Measurements from ENCODE around the gene ZNF185.
"Not testable (repeated sequence)": the region's sequence is repeated elsewhere in the genome, so short reads cannot be mapped to it uniquely, and the experiment has no call there.

The ZNF185 gene

DNA sequence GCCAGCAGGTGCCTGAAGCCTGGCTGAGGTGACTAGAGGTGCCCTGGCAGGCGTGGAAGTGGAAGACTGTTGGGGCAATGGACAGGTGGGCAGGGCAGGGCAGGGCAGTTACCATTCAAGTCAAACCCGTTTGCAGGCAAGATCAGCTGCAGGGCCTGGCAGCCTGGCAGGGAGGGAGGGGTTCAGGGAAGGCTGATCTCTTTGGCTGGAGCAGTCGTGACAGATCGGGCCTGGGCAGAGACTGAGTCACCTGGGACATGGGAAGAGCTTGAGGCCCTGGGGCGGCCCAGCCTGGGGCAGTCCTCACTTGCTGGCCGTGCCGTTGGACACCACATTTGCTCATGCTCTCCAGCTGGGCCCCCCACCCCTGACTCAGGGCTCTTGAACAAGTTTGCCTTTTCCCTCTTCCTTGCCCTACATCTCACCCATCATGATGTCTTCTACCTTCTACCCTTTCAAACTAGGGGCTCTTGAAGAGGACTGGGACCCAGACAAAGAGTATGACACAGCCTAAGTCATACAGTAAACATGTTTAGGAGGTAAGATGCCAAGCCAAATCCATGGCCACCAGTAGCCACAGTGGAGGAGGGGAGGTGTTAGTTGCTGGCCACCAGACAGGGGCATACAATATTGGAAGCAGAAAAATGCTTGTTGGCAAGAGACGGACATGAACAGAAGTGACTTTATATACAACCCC is 2.0 kb upstream of the ZNF185 start:
- DNase-seq, result no peak

DNA sequence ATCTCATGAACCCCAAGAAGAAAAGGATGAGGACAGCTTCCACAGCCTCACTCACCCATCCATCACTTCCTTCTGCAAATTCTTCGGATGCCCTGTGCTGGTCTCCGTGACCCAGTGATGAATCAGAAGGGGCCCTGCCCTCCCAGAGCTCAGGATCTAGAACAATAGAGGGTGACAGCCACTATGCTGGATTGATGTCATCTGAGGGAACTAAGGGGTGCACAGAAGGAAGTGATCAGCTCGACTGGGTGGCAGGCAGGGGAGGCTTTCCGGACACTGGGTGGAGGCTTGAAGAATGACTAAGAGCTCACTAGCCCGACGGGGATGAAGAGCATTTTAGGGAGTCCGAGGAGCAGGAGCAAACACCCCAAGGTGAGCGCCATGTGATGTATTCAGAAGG is 1.4 kb upstream of the ZNF185 start:
- DNase-seq, result peak; percentile 31

DNA sequence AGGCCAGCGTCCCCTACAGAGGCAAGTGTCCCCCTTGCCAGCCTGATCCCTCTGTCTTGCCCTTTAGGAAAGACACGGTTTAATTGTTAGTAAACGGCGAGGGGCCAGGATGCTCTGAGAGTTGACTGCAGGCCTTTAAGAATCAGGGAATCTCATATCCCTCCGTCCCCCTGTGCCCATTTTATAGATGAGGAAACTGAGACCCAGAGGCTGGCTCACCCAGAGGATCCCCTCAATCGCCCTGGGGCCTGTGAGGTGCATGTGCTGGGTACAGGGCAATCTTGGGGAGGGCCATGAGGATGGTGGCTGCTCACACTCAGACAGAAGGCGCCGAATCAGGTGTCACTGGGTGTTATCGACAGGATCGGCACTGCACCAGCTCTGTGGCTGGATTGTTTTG is 575 bp downstream of the ZNF185 start:
- DNase-seq, result no peak

DNA sequence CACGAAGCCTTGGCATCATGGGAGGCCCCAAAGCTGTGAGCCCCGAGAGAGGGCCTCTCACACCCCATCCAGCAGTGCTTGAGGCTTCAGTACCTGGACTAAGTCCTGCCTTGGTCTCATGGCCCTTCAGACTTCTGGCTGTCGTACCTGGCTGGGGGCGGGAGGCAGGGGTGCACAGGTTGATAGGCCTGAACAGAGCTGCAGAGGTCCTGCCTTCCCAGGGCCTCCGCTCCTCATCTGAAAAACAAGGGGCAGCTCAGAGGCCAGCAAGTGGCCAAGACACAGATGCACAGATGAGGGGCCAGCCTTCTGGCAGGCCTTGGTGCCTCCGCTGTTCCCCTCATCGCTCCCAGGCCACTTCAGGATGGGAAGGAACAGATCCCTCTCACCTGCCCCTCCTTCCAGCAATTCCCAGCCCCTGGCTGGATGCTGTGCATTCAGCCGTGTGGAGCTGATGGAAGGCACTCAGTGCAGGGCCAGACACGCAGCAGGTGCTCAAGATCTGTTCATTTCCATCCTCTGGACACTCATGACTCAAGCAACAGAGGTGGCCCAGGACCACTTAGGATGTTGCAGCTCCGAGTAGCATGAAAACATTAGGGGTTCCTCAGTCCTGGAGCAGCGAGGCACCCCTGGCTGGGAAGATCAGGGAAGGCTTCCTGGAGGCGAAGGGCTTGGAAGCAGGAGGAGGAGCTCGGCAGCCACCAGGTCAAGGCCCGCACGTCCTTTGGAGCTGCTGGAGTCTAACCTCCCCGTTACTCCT is 1.4 kb downstream of the ZNF185 start:
- DNase-seq, result no peak

DNA sequence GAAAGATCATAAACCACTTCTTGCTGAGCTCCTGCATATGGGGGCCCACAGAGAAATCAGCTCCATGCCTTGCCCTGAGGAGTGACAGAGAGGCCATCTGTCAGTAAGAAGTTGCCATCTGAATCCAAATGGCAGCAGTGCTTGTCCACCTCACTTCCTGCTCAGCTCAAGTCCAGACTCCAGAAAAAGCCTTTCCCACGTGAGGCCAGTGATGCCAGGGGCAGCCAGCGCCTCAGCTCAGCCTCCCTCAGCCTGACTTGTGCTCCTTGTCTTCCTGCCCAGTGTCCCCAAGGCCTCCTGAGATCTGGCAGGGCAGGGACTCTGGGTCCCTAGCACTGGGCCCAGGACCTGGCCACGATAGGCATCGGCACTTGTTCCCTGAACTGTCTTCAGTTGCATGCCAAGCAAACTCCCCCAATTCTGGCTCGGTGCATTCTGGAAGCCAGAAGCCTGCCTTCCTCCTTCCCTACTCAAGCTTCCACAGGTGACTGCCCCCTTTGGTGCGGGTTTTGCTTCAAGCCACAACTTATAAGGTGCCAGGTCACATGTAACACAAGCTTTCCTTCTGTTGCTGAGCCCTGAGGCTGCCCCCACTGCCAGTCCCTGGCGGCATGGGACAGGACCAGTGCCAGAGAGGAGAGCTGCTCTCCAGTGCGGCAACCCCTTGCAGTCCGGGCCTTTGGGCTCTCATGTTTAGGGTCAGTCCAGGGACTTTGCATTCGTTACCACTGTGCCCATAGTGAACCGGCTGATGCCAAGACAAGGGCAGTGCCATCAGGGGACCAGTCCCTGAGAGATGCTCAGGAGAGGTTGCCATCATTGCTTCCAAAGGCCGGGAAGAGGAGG is 2.2 kb downstream of the ZNF185 start:
- DNase-seq, result no peak

DNA sequence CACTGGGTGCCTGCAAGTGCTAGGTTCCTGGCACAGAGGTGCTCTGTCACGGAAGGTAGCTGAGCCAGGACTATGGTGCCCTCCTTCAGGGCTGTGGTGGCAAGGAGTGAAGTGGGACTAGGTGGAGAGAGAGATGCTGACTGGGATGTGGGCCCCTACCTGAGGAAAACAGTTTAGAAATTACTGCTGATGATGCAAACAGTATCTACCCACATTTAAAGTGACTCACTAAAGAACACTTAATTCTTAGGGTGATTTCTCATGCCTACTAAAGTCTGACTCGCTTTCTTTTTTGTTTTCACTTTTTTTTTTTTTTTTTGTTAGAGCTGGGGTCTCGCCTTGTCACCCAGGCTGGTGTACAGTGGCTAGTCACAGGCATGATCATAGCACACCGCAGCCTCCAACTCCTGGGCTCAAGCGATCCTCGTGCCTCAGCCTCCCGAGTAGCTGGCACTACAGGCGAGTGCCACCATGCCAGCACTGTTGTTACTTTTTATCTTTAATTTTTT is 3.1 kb downstream of the ZNF185 start:
- DNase-seq, result no peak

DNA sequence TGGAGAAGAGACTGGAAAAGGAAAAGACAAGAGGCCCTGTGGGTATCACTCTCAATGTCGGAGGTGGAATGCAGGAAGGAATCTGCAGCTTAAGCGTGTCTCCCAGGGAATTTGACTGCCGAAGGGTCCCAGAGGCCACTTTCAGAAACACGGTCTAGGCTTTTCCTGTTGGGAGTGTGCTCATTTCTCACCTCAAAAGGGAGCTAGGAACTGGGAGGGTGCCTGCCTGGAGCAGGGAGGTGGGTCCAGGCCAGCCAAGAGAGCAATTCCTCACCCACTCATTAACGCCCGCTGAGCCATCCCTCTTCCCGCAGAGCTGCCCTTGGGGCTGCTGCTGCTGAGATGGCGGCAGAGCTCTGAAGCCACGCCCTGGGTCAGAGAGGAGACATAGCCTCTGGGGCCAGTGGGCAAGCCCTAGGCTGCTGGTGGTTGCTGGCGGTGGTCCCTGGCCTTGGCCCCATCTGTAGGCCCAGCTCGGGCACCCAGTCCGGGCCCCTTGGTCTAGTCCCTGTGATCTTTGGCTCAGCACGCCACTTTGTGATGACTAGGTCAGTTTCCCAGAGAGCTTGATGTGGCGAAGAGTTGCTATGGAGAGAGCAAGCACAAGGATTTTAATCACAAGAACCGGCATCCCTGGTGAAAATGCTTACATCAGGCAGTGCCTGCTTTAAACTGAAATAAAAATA is 4.1 kb downstream of the ZNF185 start:
- no peak for DNase-seq

DNA sequence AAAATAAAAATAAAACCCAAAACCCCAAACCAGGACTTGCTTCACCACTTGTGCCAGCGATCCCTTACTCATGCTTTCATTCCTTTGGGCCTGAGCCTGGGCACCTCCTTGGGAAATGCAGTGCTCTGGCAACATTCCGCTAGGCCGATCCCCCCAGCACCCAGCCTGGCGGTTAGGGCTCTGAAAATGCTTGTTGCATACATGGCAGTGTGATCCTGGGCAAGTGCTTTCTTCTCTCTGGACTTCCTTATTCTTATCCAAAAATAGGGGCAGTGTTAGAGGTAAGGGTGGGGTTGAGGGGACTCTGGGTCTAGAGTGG is 4.6 kb downstream of the ZNF185 start:
- DNase-seq, result no peak

DNA sequence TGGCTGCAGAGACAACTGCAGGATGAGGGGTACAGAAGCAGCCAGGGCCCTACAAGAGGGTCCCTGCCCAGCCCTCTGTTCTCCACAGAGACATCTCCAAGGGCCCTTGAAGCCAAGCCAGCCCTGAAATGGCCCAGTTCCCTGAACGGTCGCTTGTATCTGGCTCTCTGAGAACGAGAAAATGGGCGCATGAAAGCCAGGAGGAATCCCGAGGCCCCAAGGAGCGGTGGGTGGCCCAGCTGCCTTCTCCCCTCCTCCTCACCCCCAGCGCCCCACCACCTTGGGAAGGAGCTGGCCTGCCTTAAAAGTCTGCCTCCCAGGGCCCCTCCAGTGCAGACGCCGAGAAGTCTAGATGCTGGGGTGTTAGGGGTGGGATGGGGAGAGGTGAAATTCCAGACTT is 5.7 kb downstream of the ZNF185 start:
- no peak for DNase-seq

DNA sequence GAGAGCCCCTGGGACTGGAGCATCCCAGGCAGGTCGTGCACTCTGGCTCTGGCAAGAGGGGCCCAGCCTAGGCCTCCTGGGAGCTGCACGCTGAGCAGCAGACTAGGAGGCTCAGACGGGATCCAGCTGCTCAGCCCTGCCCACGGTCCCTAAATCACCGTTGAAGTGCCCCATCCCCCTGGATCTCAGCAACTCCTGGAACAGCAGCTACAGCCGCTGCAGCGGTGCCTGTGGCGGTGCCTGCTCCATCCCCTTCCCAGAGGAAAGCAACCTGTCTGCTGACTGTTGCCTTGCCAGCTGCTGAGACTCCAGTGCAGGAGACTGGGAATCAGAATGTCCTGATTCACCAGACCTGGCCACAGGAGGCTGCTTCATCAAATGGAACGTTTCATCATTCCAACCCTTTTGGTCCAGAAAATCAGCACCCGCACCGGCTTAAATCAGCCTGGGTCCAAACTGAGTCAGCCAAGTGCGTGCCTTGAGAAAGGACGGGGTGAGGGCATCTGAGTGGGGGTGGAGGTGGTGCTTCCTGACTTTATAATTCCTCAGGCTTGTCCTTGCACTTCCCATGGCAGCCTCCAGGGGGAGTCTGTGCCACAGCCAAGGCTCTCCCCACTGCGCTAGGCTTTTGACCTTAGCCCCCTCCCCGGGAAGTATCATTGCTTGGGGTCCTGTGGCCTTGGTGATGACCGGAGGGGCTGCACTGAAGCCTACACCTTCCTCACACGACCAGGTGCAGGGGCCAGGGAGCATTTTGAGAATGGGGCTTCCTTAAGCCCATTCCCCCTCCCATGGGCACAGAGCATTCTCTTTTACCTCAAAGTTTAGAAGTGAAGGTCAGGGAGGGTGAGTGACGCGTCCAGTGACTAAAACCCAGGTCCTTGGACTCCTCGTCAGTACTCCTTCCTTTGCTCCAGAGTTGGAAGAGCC is 6.5 kb downstream of the ZNF185 start:
- DNase-seq, result peak; percentile 64

DNA sequence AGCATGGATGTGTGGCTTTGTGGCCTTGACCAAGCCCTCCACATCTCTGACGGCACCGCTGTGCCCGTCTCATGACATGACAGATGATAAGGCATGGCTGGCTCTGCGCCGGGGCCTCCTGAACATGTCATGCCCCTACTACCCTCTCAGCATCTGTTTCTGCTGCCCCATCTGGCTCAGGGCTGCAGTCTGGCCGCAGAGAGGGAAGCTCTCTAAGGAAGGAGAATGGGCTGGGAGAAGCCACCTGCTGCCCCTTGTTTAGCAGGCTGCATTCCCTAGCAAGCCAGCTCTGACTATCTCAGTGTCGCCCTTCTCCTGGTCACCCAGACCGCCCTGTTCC is 7.2 kb downstream of the ZNF185 start:
- DNase-seq, result no peak

DNA sequence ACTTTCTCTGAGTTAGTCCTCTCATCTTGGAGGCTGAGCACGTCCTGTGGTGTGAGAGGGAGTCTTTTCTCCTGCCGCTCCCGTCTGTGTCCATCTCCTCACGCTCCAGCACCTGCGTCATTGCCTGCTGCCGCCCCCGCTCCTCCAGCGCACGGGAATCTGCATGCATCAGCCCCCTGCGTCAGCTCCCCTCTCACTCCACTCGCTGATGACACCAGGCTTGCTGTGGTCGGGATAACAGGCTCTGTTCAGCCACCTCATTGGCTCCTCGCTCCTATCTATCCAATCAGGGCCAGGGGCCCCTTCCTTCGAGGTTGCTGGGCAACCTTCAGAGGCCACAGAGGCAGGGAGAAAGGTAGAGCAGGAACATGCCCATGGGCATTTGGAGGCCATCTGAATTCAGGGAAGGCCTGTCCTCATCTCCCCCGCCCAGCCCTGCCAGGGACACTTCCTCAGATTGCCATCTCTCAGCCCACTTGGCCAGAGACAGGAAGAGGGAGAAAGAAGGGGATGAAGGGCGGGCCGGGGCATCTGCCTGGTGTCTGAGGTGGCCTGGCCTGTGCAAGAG is 9.3 kb downstream of the ZNF185 start:
- DNase-seq, result peak; percentile 67

DNA sequence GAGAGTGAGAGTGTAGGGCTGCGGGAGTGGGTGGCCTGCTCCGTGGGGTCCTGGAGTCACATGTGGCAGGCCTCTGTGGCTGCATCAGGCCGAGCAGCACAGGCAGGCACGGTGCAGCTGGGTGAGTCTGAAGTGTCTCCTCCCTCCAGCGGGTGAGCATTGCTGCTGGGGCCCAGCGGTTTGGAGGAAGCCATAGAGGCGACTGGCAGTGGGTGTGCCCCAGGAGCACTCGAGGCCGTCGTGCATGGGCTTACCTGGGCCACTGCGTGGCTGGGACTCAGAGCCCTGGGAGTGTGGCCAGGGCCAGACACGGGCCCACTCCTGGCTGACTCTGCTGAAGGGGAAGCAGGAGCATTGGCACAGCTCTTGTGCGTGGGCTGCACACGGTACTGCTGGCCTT is 10.6 kb downstream of the ZNF185 start:
- DNase-seq, result no peak

DNA sequence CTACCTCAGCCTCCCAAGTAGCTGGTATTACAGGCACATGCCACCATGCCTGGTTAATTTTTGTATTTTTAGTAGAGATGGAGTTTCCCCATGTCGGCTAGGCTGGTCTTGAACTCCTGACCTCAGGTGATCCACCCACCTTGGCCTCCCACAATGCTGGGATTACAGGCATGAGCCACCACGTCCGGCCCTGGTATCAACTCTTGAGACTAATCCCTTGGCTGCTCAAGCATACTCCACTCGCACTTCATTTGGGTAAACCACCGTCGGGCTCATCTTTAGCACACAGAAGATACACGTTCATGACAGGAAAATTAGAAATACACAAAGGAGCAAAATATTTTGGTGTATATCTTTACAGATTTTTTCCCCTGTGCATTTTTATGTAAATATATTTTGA is 12.2 kb downstream of the ZNF185 start:
- DNase-seq, result not testable (repeated sequence)

DNA sequence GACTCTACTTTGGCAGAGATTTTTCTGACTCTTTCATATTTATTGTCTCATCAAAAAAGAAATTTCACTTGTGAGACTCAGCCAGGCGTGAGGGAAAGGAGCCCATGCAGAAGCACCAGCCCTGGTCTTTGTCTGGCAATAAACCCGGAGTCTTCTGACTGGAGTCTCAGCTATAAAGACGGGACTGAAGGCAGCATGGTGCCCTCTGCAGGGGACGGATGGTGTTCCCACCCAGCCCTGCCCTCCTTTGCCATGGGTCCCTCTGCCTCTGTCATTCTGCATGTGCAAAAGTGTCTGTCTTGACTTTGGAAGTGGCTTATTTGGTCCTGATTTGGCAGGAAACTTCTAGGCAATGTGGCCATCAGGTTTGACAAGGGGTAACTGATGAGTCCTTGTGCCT is 14.2 kb downstream of the ZNF185 start:
- no peak for DNase-seq

DNA sequence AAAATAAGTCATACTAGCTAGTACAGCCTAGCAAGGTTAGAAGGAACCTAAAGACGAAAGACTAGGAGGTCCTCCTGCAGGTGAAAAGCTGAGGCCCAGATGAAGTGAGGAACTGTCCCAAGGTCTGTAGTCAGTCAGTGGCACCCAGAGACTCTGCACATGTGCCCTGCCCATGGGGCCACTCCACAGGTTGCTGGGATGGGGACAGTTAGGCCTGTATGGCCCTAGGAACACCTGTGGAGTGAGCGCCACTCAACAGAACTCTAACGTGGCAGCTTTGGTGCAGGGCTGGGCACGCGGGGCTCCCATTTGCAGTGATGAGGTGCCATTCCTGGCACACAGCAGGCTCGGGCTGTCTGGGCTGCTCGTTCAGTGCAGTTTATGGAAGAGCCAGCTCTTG is 14.8 kb downstream of the ZNF185 start:
- DNase-seq, result no peak

DNA sequence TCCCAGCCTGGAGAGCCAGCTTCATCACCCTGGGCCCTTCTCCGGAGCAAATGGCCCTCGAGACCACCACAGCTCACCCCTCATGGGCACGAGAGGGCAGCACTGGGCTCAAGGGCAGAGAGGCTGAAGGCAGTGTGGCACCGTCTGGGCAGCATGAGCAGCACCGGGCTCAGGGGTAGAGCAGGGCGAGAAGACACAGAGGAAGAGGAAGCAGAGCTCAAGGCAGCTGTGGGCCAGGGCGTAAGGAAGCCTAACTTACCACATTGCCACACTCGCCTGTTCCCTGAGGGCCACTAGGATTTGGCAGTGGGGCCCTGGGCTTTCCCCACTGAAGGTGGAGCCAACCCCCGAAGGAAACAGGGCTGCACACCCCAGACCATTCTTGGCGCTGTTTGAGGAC is 15.5 kb downstream of the ZNF185 start:
- DNase-seq, result no peak

DNA sequence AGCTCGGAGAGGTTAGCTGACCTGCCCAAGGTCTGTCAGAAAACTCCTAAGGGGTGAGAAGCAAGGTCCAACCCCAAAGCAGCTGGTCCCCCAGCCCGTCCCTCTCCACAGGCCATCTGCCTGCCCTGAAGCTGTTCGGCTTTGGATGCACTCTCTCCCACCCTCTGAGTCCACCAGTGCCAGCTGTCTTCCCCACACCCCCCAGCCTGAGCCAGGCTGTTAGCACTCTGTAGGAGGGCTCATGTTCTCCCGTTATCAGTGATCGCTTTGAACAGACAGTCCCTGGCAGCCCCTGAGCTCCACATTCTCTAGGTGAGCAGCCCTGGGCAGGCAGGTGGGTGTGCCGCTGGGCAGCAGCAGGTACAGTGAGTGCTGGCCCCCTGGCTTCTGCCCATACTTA is 16.0 kb downstream of the ZNF185 start:
- no peak for DNase-seq

DNA sequence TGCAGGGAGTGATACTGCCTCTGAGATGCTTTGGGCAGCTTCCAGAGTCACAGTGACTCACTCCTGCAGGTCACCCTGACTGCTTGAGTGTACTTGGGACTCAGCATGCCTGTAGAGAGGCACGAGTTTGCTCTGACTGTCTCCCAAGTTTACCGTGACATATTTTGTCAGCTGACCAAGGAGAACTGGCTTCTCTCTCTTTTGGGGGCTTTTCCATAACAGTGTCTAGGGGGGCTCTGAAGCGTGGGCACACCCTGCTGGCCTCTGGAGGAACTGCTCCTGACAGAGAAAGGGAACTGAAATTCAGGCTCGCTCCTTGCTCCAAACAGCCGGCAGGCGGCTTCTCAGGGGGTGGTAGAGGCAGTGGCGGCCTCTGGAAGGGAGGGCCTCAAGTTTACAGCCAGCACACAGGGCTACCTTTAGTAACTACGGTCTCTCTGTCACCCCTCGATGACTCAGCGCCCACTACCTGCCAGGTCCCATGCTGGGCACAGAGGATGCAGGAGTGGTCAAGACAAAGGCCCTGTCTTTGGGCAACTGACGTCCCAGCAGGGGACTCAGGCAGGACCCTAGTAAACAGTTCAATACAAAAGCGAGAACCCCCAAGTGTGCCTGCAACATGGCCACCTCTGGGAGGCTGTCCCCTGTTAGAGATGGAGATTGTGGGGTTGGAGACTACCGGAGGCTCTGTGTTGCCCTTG is 17.8 kb downstream of the ZNF185 start:
- DNase-seq, result peak; percentile 49

DNA sequence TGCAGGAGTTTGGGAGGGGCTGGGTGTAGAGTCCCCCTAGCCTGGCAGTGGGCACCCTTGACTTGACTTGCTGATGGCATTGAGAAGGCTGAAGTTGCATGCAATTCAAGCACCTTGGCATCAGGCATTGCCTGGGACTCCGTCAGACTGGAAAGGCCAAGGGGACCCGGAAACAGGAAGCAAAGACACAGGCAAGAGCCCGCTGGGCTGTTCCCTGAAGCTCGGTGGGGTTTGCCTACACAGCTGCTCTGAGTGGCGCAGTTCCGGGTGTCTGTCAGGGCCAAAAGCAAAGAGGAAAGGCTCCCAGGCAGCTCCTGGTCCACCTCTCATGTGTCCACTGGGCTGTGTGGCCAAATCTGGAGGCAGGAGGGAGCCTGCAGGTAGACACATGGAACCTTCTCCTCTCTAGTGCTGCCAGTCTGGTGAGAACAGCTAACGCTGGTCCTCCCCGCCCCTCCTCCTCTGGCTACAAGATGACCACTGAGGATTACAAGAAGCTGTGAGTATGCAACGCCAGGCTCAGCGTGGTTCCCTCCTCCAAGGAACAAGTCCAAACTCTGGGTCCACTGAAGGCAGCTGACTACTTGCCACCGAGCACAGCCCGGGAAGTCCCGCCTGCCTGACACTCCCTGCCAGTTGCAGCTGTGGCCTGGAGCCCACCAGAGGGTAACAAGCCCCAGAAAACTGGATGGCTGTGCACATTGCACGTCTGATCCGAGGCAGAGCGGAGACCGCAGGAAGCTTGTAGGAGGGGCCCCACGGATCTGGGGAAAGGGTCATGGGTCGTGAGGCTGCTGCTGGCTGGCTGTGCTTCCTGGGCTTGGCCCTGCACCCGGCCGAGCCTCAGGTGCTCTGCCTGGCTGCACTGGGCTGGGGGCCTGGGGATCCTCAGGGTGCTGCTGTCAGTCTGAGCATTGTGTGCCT is 20.1 kb downstream of the ZNF185 start:
- DNase-seq, result no peak
